UCSD-AML1 (cell line): ENCODE data around the gene RAB28.

ENCODE experiments used
- DNase-seq: peaks from one replicate; lab custom pipeline; 2025; ENCODE audit not compliant: unreplicated experiment; lab: John Stamatoyannopoulos, UW

RAB28 gene

GRCh38 chr4:13484122-13484748 is at the start of gene RAB28:
TSS of gene RAB28 (minus strand) at chr4:13484340.
- DNase-seq: peak; percentile 95

- no peak for DNase-seq
Measured at GRCh38 chr4:13531625-13531998, 47.5 kb upstream of the RAB28 start.

- no peak for DNase-seq
Measured at GRCh38 chr4:13530823-13531624, 46.9 kb upstream of the RAB28 start.

GRCh38 chr4:13529128-13529919 is 45.2 kb upstream of the RAB28 start:
- no peak for DNase-seq

GRCh38 chr4:13528821-13529127 is 44.6 kb upstream of the RAB28 start:
- DNase-seq: no peak

GRCh38 chr4:13527981-13528820 is 44.1 kb upstream of the RAB28 start:
- DNase-seq: peak; percentile 28

GRCh38 chr4:13527192-13527980 is 43.2 kb upstream of the RAB28 start:
- DNase-seq: no peak

- no peak for DNase-seq
Measured at GRCh38 chr4:13526658-13527057, 42.5 kb upstream of the RAB28 start.

GRCh38 chr4:13525606-13526281 is 41.6 kb upstream of the RAB28 start:
- DNase-seq: no peak

GRCh38 chr4:13524504-13525243 is 40.5 kb upstream of the RAB28 start:
- DNase-seq: no peak

GRCh38 chr4:13523591-13524503 is 39.7 kb upstream of the RAB28 start:
- no peak for DNase-seq

- DNase-seq: no peak
Measured at GRCh38 chr4:13523105-13523477, 39.0 kb upstream of the RAB28 start.

- DNase-seq: no peak
Measured at GRCh38 chr4:13522282-13523104, 38.4 kb upstream of the RAB28 start.

GRCh38 chr4:13521047-13521446 is 36.9 kb upstream of the RAB28 start:
- no peak for DNase-seq

GRCh38 chr4:13516315-13516860 is 32.2 kb upstream of the RAB28 start:
- DNase-seq: no peak

- DNase-seq: no peak
Measured at GRCh38 chr4:13515268-13515667, 31.1 kb upstream of the RAB28 start.

GRCh38 chr4:13514722-13515121 is 30.6 kb upstream of the RAB28 start:
- DNase-seq: no peak
